HK-2 (cell line): ENCODE results near the gene DSCAM.
"Not testable (repeated sequence)": the region's sequence is repeated elsewhere in the genome, so short reads cannot be mapped to it uniquely, and the experiment has no call there.

ENCODE experiments used
- DNase-seq: peaks from one replicate; pipeline ENCODE4 v3.0.0-alpha.2; 2018; ENCODE audit not compliant: unreplicated experiment

Gene DSCAM, protein sequence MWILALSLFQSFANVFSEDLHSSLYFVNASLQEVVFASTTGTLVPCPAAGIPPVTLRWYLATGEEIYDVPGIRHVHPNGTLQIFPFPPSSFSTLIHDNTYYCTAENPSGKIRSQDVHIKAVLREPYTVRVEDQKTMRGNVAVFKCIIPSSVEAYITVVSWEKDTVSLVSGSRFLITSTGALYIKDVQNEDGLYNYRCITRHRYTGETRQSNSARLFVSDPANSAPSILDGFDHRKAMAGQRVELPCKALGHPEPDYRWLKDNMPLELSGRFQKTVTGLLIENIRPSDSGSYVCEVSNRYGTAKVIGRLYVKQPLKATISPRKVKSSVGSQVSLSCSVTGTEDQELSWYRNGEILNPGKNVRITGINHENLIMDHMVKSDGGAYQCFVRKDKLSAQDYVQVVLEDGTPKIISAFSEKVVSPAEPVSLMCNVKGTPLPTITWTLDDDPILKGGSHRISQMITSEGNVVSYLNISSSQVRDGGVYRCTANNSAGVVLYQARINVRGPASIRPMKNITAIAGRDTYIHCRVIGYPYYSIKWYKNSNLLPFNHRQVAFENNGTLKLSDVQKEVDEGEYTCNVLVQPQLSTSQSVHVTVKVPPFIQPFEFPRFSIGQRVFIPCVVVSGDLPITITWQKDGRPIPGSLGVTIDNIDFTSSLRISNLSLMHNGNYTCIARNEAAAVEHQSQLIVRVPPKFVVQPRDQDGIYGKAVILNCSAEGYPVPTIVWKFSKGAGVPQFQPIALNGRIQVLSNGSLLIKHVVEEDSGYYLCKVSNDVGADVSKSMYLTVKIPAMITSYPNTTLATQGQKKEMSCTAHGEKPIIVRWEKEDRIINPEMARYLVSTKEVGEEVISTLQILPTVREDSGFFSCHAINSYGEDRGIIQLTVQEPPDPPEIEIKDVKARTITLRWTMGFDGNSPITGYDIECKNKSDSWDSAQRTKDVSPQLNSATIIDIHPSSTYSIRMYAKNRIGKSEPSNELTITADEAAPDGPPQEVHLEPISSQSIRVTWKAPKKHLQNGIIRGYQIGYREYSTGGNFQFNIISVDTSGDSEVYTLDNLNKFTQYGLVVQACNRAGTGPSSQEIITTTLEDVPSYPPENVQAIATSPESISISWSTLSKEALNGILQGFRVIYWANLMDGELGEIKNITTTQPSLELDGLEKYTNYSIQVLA (N-terminal part only)

DNA sequence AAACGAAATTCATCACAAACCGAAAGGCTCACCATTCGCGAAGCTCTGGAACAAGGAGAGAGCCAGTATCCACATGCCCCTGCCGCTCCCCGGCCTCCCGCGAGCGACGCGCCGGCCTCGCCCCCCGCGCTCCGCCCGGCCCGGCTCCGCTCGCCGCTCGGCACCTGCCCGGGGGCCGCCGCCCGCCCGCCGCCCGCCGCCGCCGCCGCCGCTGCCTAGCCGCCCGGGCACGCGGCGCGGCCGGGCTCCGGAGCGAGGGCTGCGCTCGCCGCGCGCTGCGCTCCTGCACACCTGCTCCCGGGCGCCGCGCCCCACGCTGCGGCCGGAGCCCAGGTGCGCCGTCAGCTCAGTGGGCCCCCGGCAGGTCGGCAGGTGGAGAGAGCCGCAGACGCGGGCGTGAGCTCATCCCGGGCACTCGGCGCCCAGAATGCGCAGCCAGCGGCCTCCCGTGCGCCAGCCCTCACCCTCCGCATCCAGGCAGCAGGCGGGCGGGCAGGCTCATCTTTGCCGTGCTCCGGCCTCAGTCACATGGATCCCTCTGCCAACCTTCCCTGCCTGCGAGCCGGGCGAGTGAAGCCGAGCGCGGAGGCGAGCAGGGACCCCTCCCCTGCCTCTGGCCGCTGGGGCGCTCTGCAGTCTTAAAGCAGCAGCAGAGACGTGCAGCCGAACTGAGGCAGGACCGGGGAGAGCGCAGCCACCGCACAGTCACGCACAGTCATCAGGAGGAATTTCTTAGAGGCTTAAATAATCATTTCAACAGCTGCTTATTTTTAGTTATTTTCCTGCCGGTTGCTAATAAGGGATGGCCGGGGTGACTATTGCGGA, at the start of gene DSCAM:
Gene DSCAM, minus strand, starts transcription at position 572 of the 825 bp plus-strand sequence. Its CDS starts 497 bp downstream, at position 75.
- DNase-seq, result no peak

DNA sequence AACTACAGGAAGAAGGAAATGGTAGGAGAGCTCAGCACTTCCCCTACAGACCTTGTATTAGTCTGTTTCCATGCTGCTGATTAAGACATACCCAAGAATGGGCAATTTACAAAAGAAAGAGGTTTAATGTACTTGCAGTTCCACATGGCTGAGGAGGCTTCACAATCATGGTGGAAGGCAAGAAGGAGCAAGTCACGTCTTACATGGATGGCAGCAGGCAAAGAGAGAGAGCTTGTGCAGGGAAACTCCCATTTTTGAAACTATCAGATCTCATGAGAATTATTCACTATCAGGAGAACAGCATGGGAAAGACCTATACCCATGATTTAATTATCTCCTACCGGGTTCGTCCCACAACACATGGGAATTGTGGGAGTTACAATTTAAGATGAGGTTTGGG, 48.7 kb upstream of the DSCAM start:
- not testable (repeated sequence) for DNase-seq

DNA sequence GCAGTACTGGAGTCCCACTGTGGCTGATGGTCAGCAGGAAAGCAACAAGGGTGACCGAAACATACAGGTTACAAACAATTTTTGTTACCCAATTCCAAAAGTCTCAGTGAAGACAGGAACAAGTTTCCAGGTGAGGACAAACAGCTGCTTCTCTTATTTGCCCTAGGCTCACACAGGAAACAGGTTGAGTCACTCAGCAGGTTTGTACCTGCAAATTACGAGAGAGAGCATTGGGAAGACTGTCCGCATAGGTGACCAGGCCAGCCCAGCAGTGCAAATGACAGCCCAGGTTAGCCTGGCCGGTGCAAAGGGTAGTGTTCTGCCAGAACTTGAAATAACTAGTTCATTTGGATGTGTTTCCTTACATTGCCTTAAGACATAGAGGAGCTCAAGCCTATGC, 40.0 kb upstream of the DSCAM start:
- no peak for DNase-seq

DNA sequence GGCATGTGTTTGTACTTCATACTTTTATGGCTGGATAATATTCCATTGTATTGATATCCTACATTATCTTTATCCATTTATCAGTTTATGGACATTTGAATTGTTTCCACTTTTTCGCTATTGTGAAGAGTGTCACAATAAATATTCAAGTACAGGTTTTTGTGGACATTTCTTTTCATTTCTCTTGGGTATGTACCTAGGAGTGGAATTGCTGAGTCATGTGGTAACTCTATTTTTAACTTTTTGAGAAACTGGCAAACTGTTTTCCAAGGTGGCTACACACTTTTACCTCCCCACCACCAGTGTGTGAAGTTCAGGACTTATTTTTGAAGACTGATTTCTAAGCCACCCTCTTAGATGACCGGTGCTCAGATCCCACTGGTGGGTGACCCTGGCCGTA, 39.0 kb upstream of the DSCAM start:
- no peak for DNase-seq

DNA sequence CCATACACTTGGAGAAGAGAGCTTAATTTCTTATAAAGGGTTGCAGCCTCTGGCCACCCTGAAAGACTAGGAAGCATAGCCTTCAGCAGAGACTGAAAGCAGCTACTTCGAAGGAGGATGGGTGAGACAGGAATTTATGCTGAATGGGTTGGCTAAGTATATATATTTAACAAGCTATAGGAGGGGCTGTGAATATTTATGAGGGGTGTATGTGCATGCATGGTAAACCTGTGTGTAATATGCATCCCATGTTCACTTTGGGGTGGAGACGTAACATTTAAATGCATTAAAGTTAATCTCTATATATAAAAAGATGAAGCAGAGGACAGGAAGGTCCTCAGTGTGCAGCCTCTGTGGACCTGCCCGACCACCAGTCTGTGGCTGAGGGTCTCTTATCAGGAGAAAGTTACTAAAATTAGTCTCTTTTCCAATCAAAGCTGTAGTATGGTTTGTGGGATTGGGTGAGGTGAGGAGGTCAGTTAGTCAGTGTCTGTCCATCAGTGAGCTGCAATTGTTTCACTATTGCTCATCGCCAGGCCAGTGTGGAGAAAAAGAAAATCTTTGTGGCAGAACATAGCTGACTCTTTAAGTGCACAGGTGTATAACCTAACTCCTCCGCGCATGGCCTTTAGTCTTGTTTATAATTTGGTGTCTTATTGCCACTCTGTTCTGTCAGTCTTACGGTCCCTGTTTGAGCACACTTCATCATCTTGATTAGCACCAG, 35.4 kb upstream of the DSCAM start:
- DNase-seq, result no peak

DNA sequence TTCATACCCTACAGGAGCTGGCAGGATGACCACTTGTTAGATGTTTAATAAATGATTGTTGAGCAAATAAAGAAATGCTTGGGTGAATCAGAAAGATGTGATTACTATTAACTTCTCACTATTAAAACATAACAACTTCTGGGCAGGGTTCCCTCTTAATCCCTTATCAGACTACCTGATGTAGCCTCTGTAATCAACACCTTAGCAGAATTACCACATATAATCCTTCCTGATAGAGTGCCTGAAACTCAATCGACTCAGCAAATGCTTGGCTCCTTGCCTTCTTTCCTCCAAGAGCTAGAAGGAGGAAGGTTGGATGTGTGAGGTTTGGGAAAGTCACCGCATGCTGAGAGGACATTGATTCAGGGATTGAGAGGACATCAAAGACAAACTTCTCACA, 34.8 kb upstream of the DSCAM start:
- no peak for DNase-seq

DNA sequence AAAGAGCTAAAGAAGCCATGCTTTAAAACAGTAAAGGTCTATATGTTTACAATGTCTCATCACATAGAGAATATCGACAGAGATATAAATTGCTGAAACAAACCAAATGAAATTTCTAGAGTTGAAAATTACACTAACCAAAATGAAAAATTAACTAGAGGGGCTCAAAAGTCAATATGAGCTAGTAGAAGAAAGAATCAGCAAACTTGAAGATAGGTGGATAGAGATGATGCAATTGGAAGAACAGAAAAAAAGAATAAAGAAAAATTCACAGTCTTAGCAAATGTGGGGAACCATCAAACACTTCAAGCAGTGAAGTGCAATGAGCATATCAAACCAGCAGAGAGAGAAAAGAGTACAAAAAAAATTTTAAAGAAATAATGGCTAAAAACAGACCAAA, 24.1 kb upstream of the DSCAM start:
- DNase-seq, result no peak

DNA sequence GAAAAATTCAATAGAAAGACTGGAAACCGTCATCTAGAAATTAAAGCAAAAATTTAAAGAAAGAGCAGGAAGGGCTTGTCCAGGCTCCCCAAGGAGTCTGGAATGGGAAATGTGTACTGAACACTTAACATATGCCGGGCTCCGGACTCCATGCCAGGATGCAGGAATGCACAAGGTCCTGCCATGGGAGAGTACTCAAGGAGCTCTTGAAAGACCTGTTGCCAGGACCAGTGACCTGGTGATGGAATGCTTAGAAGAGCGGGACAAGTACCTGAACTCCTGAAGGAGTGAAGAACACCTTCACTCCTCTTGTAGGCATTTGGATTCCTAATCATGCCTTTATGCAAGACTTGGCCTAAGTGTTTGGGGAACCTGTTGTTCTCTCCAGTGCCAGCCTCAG, 16.9 kb upstream of the DSCAM start:
- no peak for DNase-seq

DNA sequence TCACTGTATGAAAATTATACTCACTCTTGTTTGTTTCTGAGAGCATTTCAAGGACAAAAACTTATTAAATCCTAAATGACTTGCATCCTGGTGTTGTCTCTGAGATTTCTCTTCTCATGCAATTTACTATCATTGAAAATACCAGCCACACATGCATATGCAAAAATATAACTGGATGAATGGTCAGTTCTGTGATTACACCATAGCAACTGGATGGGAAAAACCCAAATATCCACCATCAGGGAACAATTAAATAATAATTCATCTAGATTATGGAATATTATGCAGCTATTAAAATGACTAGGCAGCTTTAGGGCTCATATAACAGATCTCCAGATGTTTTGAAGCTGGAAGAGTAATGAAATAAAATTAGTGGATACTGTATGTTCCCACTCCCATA, 11.6 kb upstream of the DSCAM start:
- no peak for DNase-seq

DNA sequence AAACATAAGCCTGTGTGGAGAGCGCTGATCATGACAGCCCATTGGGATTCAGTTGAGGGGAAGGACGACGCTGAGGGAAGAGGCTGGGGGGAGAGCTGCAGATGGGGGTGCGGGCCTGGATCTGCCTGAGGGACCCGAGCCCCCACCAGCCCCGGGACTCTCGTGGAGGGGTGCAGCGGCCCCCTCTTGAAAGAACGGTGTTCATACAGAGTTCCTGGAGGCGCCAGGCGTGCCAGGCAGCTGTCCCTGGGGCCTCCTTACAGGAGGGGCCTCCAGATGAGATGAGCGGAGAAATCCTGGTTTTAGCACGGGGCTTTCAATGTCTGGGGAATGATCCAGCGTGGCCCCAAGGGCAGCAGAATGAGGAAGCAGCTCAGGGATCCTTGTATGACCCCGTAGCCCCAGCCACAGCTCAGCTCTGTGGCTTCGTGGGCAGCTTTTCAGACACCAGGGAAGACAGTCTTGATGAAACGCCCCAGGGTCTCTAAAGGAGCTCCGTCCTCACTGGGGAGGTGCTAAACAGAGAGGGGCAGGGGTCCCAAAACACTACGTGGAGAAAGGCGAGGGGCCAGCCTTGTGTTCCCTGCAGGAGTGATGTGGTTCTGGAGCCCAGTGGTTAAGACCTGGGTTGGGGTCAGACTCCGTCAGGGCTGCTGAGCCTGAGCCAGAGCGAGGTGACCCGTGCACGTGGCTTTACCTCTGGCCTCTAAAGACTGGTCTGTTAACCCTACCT, 7.2 kb upstream of the DSCAM start:
- no peak for DNase-seq

DNA sequence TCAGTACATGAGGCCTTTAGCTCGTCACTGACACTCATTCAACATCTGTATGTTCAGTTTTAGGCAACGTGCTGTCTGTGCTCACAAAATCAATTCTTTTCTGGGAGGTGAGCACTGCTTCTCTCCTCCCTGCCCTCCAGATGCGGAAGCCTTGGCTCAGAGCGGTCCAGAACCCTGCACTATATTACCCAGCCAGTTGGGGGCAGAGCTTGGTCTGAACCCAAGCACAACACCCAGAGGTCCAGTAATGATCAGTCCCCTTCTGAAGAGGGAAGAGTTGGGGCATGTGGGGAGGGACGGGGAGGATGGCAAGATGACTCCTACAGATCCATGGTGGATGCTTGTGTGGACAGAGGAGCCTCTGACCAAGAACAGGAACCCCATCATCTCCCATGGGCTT, 5.6 kb upstream of the DSCAM start:
- no peak for DNase-seq

DNA sequence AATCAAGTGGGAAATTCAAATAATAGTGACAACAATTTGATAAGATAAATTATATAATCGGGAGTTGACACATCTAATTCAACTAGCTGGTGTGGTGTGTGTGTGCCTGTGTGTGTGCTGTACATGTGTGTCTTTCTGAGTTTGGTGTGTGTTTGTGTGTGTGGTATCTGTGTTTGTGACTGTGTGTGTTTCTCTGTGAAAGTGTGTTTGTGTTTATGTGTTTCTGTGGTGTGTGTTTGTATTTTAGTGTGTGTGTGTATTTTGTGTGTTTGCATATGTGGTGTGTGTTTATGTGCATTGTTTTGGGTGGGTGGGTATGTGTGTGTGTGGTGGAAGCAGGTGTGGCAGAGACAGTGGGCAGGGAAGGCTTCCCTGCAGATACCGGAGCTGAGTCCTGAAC, 4.8 kb upstream of the DSCAM start:
- DNase-seq, result no peak

DNA sequence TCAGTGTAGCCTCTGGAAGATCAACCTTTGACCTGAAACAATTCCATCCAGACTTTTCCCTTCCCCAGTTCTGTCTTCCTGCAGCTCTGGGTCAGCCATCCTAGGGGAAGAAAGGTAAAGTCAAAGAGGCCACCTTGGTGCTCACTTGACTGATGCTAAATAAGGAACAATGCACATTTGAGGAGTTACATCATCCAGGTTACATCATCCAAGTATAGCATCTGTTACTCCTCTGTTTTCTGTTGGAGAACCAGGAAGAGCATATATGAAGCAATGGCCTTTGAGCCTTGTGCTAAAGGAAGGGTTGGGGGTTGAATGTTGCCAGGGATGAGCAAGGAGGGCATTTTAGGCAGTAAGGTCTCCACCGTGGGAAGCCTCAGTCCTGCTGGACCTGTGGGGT, 3.1 kb upstream of the DSCAM start:
- no peak for DNase-seq

DNA sequence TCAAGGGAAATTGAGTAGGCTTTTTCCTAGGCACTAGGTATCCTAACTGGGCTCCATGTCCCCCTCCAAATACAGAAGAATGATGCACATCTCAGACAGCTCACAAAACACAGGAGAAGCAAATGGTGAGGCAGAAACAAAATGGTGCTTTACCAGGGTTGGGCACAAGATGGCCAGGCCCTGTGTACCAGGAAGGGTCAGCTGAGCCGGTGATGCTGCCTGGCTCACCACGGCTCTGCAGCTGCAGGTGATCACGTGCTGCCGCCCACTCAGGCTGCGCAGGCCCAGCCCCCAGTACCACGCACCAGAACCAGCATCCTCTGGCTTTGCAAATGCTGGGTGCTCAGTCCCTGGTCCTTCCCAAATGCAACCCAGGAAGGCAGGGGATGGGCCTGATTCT, 993 bp upstream of the DSCAM start:
- no peak for DNase-seq

DNA sequence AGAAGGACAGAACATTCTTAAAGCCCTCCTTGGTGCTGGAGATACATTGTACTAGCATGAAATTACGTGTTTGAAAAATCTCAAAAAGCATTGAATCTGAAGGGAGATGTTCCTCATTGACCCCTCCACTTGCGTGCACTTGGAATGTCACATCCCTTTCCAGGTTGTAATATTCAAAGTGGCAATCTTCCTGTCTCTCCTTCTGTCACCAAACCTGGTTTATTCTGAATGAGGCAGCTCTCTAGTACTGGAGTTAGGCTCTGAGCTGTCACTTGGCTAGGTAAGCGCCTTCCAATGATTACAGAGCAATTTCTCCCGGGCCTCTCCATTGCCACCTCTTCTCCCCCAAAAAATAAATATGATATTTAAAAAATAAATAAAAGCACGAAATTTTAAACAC, 855 bp downstream of the DSCAM start:
- DNase-seq, result no peak

DNA sequence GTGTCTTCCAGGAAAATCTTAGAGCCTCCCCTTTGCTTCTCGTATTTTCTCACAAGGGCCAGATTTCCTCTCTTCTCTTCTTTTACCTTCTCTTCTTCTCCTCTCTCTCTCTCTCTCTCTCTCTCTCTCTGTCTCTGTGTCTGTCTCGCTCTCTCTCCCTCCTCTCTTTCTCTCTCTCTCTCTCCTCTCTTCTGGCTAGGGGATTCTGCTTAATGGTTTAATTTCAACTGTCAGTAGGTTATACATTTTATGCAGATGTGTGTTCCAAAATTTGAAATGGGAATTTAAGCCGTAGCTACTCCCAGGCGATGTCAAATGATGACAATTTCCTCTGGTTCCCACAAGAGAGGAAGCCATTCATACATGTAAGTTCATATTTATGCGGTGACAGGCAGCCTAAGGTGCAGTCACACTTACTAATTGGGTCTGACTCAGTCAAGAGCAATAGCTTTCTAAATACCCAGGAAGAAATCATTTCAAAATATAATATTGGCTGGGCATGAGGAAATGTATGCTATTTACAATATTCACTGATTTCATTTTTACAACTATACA, 1.4 kb downstream of the DSCAM start:
- no peak for DNase-seq

DNA sequence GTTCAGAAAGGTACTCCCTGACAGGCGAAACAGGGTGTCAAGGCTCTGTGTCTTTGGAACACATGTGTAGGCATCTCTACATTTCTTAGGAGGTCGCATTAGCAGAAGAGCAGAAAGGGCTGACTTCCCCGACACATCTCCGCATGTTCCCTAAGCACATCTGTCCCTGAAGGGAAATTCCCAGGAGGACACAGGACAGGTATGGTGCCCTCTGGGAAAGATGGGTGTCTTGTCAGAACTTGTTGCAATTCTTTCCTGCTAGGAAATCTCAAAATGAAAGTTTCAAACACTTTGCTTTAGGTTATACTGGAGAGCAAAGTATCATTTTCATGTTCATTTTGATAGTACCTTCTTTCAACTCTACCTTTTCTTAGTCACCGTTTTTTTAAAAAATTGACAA, 2.0 kb downstream of the DSCAM start:
- DNase-seq, result no peak

DNA sequence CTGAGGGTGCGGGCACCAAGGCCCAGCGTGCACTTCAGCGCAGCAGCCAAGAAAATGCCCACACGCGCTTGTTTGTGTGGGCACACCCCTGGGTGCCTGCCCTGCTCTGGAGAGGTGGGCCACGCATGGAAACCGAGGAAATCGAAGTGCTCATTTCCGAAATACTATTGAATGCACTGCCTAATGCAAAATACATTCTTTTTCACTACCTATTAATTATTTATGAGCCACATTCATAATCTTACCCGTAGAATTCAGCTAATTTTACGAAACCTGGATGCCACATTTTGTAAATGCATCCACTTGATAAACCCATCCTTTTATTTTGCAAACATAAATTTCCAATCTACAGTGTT, 4.8 kb downstream of the DSCAM start:
- no peak for DNase-seq

DNA sequence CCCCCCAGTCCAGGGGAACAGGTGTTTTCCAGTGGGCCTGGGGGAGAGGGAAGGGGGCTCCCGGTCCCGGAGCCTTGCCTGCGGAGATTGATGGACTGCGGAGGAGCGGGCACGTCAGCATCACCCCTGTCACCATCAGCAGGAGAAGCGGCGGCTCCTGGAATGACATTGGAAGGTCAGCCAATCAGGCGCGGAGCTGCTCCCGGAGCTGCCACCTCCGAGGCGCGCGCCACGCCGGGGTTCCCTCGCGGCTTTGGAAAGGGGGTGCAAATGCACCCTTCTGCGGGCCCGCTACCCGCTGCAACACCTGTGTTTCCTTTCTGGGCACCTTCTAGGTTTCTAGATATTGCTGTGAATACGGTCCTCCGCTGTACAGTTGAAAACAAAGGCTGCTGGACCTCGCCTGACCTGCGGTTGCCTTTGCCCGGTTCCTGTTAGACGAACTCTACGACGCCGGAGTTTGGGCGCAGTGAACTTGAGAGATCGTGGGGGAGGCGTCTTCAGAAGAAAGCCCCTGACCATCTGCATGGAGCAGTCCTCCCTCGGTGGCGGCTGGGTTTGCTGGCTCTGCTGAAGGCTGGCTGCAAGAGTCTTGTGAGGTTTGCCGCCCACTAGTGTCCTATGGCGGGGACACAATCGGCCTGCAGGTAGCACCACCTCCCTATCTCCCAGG, 5.3 kb downstream of the DSCAM start:
- peak; percentile 1 for DNase-seq
